ENCODE measurements around the gene ABCF2. TPM values are rescaled to one million over a fixed set of nuclear protein-coding genes. Genes with fewer than 3 reads are reported as not detected.

ABCF2 gene
- 10 to 100 TPM; 48.1 to 56.2 TPM for total RNA-seq

- Mint-ChIP-seq H3K4me1 (ENCODE audit: low read depth) (peaks cover 34% of the 10 kb centered on the region), H3K27me3 (no peaks in the 10 kb centered on the region), H3K9me3 (no peaks in the 10 kb centered on the region), H3K4me3 (peak within 1 kb of the TSS; percentile 99), H3K27ac (peak within 1 kb of the TSS; percentile 96), H3K36me3 (ENCODE audit: low read depth) (peaks cover 39% of the 10 kb centered on the region)
- ChIA-PET CTCF (interaction anchor here (0.9 to 5.0 kb wide), 15 partner anchors 8 to 124 kb away, joined by 3 to 44 read pairs (median 4); no protein-coding TSS in a partner anchor), POLR2A (interaction anchor here (0.6 to 2.7 kb wide), 12 partner anchors 7 to 208 kb away, joined by 3 to 22 read pairs (median 4); partner anchors contain the start of genes GBX1 and H2BK1)
- TF ChIP-seq CTCF (IDR thresholded peaks at IDR 0.05) = no peak
- ATAC-seq = peak; percentile 99
- DNase-seq = peak; percentile 100
- intact Hi-C loops (cut with micrococcal nuclease) = no loop called here
These were observed at the start of gene ABCF2 for GRCh38 chr7:151226875-151227782. Gene ABCF2 (minus strand): TSS chr7:151227205. CDS start chr7:151226458, 747 bp downstream.

GRCh38 chr7:151275813-151276577 lies 49.0 kb upstream of the ABCF2 start:
- H3K27ac Mint-ChIP-seq = peak overlapping the region; percentile 22
- peaks cover 1% of the 10 kb centered on the region for H3K27me3 Mint-ChIP-seq
- peaks cover 31% of the 10 kb centered on the region for H3K4me1 Mint-ChIP-seq (ENCODE audit: low read depth)
- no peak for ATAC-seq
- TF ChIP-seq CTCF (IDR thresholded peaks at IDR 0.05) = no peak
- intact Hi-C loops (cut with micrococcal nuclease) = no loop called here
- DNase-seq = no peak
- H3K36me3 Mint-ChIP-seq (ENCODE audit: low read depth) = no peaks in the 10 kb centered on the region
- ChIA-PET CTCF (interaction anchor here (1.0 kb wide), 1 partner anchor 28 kb away, joined by 4 read pairs; no protein-coding TSS in a partner anchor), POLR2A (interaction anchor here (0.8 to 1.0 kb wide), 2 partner anchors 20 to 24 kb away, joined by 3 read pairs; no protein-coding TSS in a partner anchor)
- no peaks in the 10 kb centered on the region for H3K9me3 Mint-ChIP-seq
- H3K4me3 Mint-ChIP-seq = peak overlapping the region; percentile 48

GRCh38 chr7:151274936-151275812 lies 48.2 kb upstream of the ABCF2 start:
- DNase-seq (no peak), ATAC-seq (no peak)
- CTCF ChIA-PET = interaction anchor here (1.0 kb wide), 2 partner anchors 29 to 151 kb away, joined by 3 to 4 read pairs; no protein-coding TSS in a partner anchor
- TF ChIP-seq CTCF (IDR thresholded peaks at IDR 0.05) = no peak
- Mint-ChIP-seq H3K27me3 (no peaks in the 10 kb centered on the region), H3K4me1 (ENCODE audit: low read depth) (peaks cover 31% of the 10 kb centered on the region), H3K9me3 (no peaks in the 10 kb centered on the region), H3K4me3 (peak overlapping the region; percentile 48), H3K27ac (no peak overlapping the region), H3K36me3 (ENCODE audit: low read depth) (no peaks in the 10 kb centered on the region)
- POLR2A ChIA-PET = interaction anchor here (0.8 to 1.0 kb wide), 4 partner anchors 19 to 48 kb away, joined by 3 to 5 read pairs (median 3); partner anchors contain the start of gene ABCF2
- intact Hi-C loops (cut with micrococcal nuclease) = no loop called here

- Mint-ChIP-seq H3K4me1 (ENCODE audit: low read depth) (peaks cover 31% of the 10 kb centered on the region), H3K9me3 (no peaks in the 10 kb centered on the region), H3K36me3 (ENCODE audit: low read depth) (no peaks in the 10 kb centered on the region), H3K27me3 (no peaks in the 10 kb centered on the region), H3K27ac (no peak overlapping the region), H3K4me3 (no peak overlapping the region)
- intact Hi-C loops (cut with micrococcal nuclease) = no loop called here
- ChIA-PET CTCF (interaction anchor here (0.8 to 1.3 kb wide), 3 partner anchors 28 to 151 kb away, joined by 3 to 4 read pairs (median 3); no protein-coding TSS in a partner anchor), POLR2A (interaction anchor here (0.8 to 1.3 kb wide), 3 partner anchors 22 to 47 kb away, joined by 3 to 5 read pairs (median 3); partner anchors contain the start of gene ABCF2)
- TF ChIP-seq CTCF (IDR thresholded peaks at IDR 0.05) = no peak
- no peak for ATAC-seq
- no peak for DNase-seq
These were observed 47.4 kb upstream of the ABCF2 start for GRCh38 chr7:151274396-151274795.
